ENCODE data around the gene INHA.

Gene INHA

DNA sequence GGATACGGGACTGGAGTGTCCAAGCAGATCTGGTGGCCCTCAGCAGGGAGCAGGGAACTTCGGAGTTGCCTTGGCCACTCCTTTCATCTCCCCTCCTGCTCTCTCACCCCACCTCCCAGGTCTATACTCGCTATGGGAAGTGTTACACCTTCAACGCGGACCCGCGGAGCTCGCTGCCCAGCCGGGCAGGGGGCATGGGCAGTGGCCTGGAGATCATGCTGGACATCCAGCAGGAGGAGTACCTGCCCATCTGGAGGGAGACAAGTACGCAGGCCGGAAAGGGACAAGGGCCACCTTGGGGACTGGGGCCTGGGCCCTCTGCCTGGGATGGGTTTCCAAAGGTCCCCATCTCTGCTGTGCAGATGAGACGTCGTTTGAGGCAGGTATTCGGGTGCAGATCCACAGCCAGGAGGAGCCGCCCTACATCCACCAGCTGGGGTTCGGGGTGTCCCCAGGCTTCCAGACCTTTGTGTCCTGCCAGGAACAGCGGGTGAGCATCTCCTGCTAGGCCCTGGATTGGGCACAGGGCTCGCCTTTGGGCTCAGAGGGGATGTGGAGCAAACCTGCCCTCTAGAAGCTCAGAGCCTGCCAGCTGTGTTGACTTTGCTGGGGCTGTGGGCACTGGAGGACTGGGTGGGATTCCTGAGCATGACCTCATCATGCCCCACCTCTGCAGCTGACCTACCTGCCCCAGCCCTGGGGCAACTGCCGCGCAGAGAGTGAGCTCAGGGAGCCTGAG lies 40.3 kb upstream of the INHA start:
- peaks cover 3% of the 10 kb centered on the region; the same call in 1 of the 2 replicates for H3K27me3 ChIP-seq (ENCODE audit: control insufficient read depth, insufficient read depth, low read length)
- H3K27ac ChIP-seq (ENCODE audit: low read length) = no peak overlapping the region
- no CpG with 5 or more reads among the region's 20 CpGs for WGBS (ENCODE audit: insufficient coverage, insufficient read length)
- no peaks in the 10 kb centered on the region for H3K9me3 ChIP-seq (ENCODE audit: control insufficient read depth, insufficient read depth, low read length)
- no peaks in the 10 kb centered on the region for H3K36me3 ChIP-seq (ENCODE audit: control insufficient read depth, insufficient read depth, low read length)
- peaks cover 3% of the 10 kb centered on the region; the same call in 1 of the 2 replicates for H3K4me1 ChIP-seq (ENCODE audit: control insufficient read depth, insufficient read depth, low read length)
- no peak for DNase-seq (ENCODE audit: low read depth, low spot score)
- H3K4me3 ChIP-seq (ENCODE audit: low read length) = no peak overlapping the region

DNA sequence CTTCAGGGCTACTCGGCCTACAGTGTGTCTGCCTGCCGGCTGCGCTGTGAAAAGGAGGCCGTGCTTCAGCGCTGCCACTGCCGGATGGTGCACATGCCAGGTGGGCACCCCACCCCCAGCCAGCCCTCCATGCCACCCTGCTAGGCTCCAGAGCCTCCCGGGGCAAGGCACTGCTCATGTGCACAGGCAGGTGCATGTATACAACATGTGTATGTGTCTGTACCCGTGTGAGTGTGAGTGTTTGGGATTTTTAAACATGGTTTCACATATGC lies 39.8 kb upstream of the INHA start:
- no peak overlapping the region for H3K27ac ChIP-seq (ENCODE audit: low read length)
- no peaks in the 10 kb centered on the region for H3K9me3 ChIP-seq (ENCODE audit: control insufficient read depth, insufficient read depth, low read length)
- peaks cover 3% of the 10 kb centered on the region; the same call in 1 of the 2 replicates for H3K27me3 ChIP-seq (ENCODE audit: control insufficient read depth, insufficient read depth, low read length)
- H3K4me1 ChIP-seq (ENCODE audit: control insufficient read depth, insufficient read depth, low read length) = peaks cover 4% of the 10 kb centered on the region; the same call in 1 of the 2 replicates
- DNase-seq (ENCODE audit: low read depth, low spot score) = no peak
- no CpG with 5 or more reads among the region's 8 CpGs for WGBS (ENCODE audit: insufficient coverage, insufficient read length)
- no peak overlapping the region for H3K4me3 ChIP-seq (ENCODE audit: low read length)
- H3K36me3 ChIP-seq (ENCODE audit: control insufficient read depth, insufficient read depth, low read length) = no peaks in the 10 kb centered on the region

DNA sequence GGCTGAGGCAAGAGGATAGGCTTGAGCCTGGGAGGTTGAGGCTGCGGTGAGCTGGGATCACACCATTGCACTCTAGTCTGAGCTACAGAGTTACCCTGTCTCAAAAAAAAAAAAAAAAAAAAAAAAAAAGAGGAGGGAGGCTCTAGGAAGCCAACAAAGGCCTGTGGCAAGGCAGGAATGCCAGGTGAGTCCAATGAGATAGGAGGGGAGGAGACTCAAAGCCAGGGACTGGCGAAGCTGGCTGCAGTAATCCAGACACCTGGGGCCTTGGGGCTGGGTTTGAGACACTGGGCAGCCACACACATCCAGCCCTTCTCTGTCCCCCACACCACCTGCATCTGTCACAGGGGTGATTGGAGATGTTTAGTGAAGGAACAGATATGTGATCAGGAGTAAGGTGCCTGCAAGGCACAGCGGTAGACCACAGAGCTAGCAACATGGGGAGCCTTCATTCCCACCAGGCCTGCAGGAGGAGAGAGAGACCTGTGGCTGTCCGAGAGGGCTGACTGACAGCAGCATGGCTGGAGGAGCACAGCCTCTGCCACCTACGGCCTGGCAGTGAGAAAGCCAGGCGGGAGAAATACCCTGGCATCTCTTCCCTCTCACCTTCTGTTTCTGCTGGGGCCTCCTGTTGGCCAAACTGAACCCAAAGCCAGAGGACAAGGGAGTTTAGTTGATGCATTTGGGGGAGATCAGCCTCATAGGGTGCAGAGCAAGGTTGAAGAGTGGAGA lies 38.0 kb upstream of the INHA start:
- Histone ChIP-seq H3K4me3 (ENCODE audit: low read length) (no peak overlapping the region), H3K4me1 (ENCODE audit: control insufficient read depth, insufficient read depth, low read length) (peaks cover 11% of the 10 kb centered on the region; the same call in 1 of the 2 replicates), H3K27ac (ENCODE audit: low read length) (no peak overlapping the region), H3K36me3 (ENCODE audit: control insufficient read depth, insufficient read depth, low read length) (peaks cover under 1% of the 10 kb centered on the region; the same call in 1 of the 2 replicates), H3K9me3 (ENCODE audit: control insufficient read depth, insufficient read depth, low read length) (no peaks in the 10 kb centered on the region), H3K27me3 (ENCODE audit: control insufficient read depth, insufficient read depth, low read length) (peaks cover 3% of the 10 kb centered on the region; the same call in 1 of the 2 replicates)
- WGBS (ENCODE audit: insufficient coverage, insufficient read length) = no CpG with 5 or more reads among the region's 6 CpGs
- no peak for DNase-seq (ENCODE audit: low read depth, low spot score)

DNA sequence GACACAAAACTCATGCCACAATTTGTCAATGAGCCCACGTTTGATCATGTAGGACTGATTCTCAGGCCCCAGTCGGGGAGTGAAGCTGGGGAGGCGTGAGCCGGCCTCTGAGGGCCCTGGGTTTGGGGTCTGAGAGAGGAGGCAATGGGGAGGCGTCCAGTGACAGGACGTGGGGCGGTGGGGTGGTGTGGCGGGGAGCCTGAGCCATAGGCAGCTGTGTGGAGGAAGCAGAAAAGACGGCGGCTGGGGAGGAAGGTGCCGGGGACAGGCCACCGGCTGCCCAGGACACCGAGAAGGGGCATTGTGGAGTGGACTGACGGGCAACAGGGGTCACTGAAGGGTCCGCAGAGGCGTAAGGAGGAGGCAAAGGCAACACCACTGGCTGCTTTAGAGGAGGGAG lies 35.7 kb upstream of the INHA start:
- Histone ChIP-seq H3K27me3 (ENCODE audit: control insufficient read depth, insufficient read depth, low read length) (no peaks in the 10 kb centered on the region), H3K4me3 (ENCODE audit: low read length) (no peak overlapping the region), H3K4me1 (ENCODE audit: control insufficient read depth, insufficient read depth, low read length) (peaks cover 8% of the 10 kb centered on the region; the same call in 1 of the 2 replicates), H3K27ac (ENCODE audit: low read length) (no peak overlapping the region), H3K36me3 (ENCODE audit: control insufficient read depth, insufficient read depth, low read length) (peaks cover 15% of the 10 kb centered on the region), H3K9me3 (ENCODE audit: control insufficient read depth, insufficient read depth, low read length) (no peaks in the 10 kb centered on the region)
- DNase-seq (ENCODE audit: low read depth, low spot score) = no peak
- WGBS (ENCODE audit: insufficient coverage, insufficient read length) = no CpG with 5 or more reads among the region's 16 CpGs

DNA sequence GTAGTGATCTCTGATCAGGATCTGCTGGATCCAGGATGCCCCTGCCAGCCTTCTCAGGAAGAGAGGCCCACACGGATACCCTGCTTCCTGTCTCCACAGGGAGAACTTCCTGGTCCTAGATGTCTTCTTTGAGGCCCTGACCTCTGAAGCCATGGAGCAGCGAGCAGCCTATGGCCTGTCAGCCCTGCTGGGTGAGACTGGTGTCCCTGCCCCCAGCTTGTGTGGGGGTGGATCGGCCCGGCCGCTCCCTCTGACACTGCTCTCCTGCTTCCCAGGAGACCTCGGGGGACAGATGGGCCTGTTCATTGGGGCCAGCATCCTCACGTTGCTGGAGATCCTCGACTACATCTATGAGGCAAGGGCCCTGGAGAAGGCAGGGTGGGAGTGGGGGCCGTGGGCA lies 35.1 kb upstream of the INHA start:
- Histone ChIP-seq H3K27me3 (ENCODE audit: control insufficient read depth, insufficient read depth, low read length) (no peaks in the 10 kb centered on the region), H3K27ac (ENCODE audit: low read length) (no peak overlapping the region), H3K36me3 (ENCODE audit: control insufficient read depth, insufficient read depth, low read length) (peaks cover 15% of the 10 kb centered on the region), H3K4me1 (ENCODE audit: control insufficient read depth, insufficient read depth, low read length) (peaks cover 9% of the 10 kb centered on the region; the same call in 1 of the 2 replicates), H3K4me3 (ENCODE audit: low read length) (no peak overlapping the region), H3K9me3 (ENCODE audit: control insufficient read depth, insufficient read depth, low read length) (no peaks in the 10 kb centered on the region)
- WGBS (ENCODE audit: insufficient coverage, insufficient read length) = no CpG with 5 or more reads among the region's 9 CpGs
- DNase-seq (ENCODE audit: low read depth, low spot score) = no peak

DNA sequence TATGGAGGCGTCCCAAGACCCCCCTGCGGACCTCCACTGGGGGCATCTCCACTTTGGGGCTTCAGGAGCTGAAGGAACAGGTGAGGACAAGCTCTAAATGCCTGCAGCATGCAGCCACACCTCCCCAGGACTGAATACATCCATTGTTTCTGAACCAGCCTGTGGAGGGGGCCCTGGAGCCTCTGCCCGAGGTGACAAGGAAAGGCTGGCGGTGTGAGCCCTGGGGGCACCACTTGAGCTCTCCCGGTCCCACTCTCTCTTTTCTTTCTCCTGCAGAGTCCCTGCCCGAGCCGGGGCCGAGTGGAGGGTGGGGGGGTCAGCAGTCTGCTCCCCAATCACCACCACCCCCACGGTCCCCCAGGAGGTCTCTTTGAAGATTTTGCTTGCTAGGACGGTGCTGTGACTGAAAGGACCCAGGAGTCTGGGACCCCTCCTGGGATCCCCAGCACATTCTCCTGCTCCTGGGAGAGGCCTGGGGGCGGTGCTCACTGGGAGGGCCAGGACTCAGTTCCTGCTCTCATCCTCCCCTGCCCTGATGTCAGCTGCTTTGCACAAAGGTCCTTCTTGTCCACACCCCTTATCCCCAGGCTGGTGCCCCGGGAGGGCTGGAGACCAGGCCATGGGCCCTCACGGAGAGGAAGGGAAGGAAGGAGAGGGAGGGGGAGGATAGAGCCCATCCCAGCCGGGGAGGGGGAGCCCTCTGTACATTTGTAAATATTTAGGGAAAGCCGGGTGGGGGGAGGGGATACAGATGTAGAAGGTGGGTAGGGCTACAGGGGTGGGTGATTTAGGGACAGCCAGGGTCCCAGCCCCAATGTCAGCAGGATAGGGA lies 34.2 kb upstream of the INHA start:
- peaks cover 15% of the 10 kb centered on the region for H3K36me3 ChIP-seq (ENCODE audit: control insufficient read depth, insufficient read depth, low read length)
- no CpG with 5 or more reads among the region's 15 CpGs for WGBS (ENCODE audit: insufficient coverage, insufficient read length)
- no peak for DNase-seq (ENCODE audit: low read depth, low spot score)

DNA sequence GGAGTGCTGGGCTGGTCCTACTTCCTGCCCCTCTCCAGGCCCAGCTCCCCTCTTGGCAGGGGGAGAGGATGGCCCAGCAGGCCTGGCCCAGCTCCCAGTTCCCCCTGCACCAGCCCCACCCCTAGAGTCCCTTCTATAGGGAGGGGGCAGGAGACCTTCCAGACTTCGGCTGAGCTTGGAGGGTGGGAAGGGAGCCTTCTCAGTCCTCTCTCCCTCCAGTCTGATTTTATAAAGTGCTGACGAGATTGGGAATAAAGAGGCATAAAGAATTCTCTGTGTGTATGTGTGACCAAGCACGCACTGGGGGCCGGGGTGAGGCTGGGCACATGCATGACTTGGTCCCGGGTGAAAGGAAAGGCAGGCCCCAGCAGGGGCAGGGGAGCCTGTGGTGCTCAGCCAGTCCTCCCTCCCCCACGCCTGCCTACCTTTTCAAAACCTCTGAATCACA lies 33.6 kb upstream of the INHA start:
- no peak for DNase-seq (ENCODE audit: low read depth, low spot score)
- peaks cover 9% of the 10 kb centered on the region; the same call in 1 of the 2 replicates for H3K4me1 ChIP-seq (ENCODE audit: control insufficient read depth, insufficient read depth, low read length)

More for the DNA sequence above, 34.2 kb upstream of the INHA start:
- Histone ChIP-seq H3K27ac (ENCODE audit: low read length) (no peak overlapping the region), H3K9me3 (ENCODE audit: control insufficient read depth, insufficient read depth, low read length) (no peaks in the 10 kb centered on the region), H3K27me3 (ENCODE audit: control insufficient read depth, insufficient read depth, low read length) (no peaks in the 10 kb centered on the region), H3K4me3 (ENCODE audit: low read length) (no peak overlapping the region), H3K4me1 (ENCODE audit: control insufficient read depth, insufficient read depth, low read length) (peaks cover 9% of the 10 kb centered on the region; the same call in 1 of the 2 replicates)

DNA sequence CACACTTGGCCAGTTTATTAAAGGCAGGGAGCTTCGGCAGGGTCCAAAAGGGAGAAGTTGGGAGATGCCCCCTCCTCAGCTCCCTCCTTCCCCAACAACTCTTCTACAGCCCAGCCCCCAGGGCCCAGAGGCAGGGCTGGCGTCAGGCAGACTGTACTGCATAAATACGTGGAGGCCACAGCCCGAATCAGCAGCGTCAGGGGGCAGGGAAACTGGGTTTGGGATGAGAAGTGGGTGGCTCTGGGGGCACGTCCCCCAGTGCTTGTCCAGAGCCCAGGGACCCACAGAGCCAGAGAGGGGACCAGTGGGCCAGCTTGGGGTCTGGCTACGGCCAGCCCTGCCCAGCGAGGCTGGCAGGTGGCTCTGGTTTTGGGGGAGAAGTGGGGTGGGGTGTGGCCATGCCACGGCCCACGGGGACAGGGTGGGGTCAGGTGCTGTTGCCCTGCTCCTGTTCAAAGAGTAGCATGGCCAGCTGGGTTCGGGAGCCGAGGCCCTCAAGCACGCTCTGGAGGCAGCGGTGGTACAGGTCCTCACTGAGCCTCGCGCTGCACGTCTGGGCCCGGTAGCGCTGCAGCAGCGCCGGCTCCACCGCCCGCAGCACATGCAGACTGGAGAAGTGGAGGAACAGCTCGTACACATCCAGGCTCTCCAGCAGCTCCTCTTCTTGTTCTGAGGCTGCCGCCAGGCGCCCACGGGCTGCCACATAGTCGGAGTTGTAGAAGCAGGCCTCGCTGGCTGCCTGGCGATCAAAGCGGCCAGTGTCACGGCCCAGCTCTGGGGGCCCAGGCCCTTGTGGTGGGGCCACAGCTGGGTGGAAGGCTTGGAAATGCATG lies 32.9 kb upstream of the INHA start:
- no peaks in the 10 kb centered on the region for H3K27me3 ChIP-seq (ENCODE audit: control insufficient read depth, insufficient read depth, low read length)
- H3K36me3 ChIP-seq (ENCODE audit: control insufficient read depth, insufficient read depth, low read length) = peaks cover 15% of the 10 kb centered on the region
- no peak overlapping the region for H3K27ac ChIP-seq (ENCODE audit: low read length)
- peaks cover 9% of the 10 kb centered on the region; the same call in 1 of the 2 replicates for H3K4me1 ChIP-seq (ENCODE audit: control insufficient read depth, insufficient read depth, low read length)
- no CpG with 5 or more reads among the region's 32 CpGs for WGBS (ENCODE audit: insufficient coverage, insufficient read length)
- no peak for DNase-seq (ENCODE audit: low read depth, low spot score)
- H3K4me3 ChIP-seq (ENCODE audit: low read length) = no peak overlapping the region
- H3K9me3 ChIP-seq (ENCODE audit: control insufficient read depth, insufficient read depth, low read length) = no peaks in the 10 kb centered on the region

More for the DNA sequence above, 33.6 kb upstream of the INHA start:
- Histone ChIP-seq H3K27me3 (ENCODE audit: control insufficient read depth, insufficient read depth, low read length) (no peaks in the 10 kb centered on the region), H3K36me3 (ENCODE audit: control insufficient read depth, insufficient read depth, low read length) (peaks cover 15% of the 10 kb centered on the region), H3K4me3 (ENCODE audit: low read length) (no peak overlapping the region), H3K9me3 (ENCODE audit: control insufficient read depth, insufficient read depth, low read length) (no peaks in the 10 kb centered on the region), H3K27ac (ENCODE audit: low read length) (no peak overlapping the region)
- no CpG with 5 or more reads among the region's 6 CpGs for WGBS (ENCODE audit: insufficient coverage, insufficient read length)

DNA sequence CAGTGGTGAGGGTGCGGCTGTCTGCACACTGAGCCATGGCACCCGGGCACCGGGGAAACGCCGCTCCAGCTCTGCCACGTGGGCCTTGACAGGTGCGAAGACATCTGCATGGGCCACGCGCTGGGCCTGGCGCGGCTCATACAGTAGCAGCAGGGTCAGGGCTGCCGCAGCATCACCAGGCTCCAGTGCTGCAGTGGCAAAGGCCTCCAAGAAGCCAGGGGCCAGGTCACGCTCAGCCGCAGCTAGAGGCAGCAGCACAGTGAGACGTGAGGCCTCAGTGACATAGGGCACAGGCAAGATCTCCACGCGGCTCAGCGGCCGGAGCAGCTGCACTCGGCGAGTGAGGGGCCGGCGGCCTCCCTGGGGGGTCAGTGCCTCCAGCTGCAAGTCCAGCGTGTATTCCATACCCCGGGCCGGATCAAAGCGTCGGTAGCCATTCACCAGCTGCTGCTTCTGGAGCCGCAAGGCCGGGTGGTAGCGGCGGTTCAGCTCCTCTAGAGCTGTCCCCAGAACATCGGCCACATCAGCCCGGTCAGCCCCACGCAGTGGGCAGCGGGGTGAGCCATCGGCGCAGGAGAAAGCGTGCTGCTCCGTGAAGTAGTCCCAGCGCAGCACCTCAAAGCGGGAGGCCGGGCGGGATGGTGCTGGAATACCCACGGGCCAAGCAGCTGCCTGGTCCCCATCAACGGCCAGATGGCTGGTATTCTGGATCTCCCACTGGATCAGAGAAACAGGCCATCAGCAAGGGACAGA lies 32.0 kb upstream of the INHA start:
- Histone ChIP-seq H3K9me3 (ENCODE audit: control insufficient read depth, insufficient read depth, low read length) (no peaks in the 10 kb centered on the region), H3K36me3 (ENCODE audit: control insufficient read depth, insufficient read depth, low read length) (peaks cover 15% of the 10 kb centered on the region), H3K27me3 (ENCODE audit: control insufficient read depth, insufficient read depth, low read length) (no peaks in the 10 kb centered on the region), H3K27ac (ENCODE audit: low read length) (no peak overlapping the region), H3K4me3 (ENCODE audit: low read length) (no peak overlapping the region), H3K4me1 (ENCODE audit: control insufficient read depth, insufficient read depth, low read length) (peaks cover 11% of the 10 kb centered on the region; the same call in 1 of the 2 replicates)
- no CpG with 5 or more reads among the region's 46 CpGs for whole genome bisulfite sequencing (ENCODE audit: insufficient coverage, insufficient read length)
- no peak for DNase-seq (ENCODE audit: low read depth, low spot score)

Measured in iPS DF 6.9 (cell line).